Uterus (tissue), 2 donors: ENCODE results near the gene LRCH3.
A peak's percentile ranks its signal among the peaks of the same experiment; 100 is the strongest.

ENCODE experiments used
- POLR2A ChIP-seq, 2 donors: fragments of 450-650 bp; IDR thresholded peaks; one replicate each; pipeline ENCODE4 v1.6.1; 2016; ENCODE audit warnings: antibody characterized with exemption in 2 of 2, mild to moderate bottlenecking in 1 of 2, moderate library complexity in 1 of 2
- TF ChIP-seq, protein P1 (sequence below), 4 experiments: fragments of 200-600 bp in 2 of 4; fragments of 450-650 bp in 2 of 4; sonication (generic) in 2 of 4; IDR thresholded peaks; one replicate each; pipeline ENCODE4 v1.5.1; 2016 to 2019; ENCODE audit warnings: antibody characterized with exemption in 4 of 4, mild to moderate bottlenecking in 2 of 4, moderate library complexity in 1 of 4

- TF ChIP-seq, protein P1, sequence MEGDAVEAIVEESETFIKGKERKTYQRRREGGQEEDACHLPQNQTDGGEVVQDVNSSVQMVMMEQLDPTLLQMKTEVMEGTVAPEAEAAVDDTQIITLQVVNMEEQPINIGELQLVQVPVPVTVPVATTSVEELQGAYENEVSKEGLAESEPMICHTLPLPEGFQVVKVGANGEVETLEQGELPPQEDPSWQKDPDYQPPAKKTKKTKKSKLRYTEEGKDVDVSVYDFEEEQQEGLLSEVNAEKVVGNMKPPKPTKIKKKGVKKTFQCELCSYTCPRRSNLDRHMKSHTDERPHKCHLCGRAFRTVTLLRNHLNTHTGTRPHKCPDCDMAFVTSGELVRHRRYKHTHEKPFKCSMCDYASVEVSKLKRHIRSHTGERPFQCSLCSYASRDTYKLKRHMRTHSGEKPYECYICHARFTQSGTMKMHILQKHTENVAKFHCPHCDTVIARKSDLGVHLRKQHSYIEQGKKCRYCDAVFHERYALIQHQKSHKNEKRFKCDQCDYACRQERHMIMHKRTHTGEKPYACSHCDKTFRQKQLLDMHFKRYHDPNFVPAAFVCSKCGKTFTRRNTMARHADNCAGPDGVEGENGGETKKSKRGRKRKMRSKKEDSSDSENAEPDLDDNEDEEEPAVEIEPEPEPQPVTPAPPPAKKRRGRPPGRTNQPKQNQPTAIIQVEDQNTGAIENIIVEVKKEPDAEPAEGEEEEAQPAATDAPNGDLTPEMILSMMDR (IDR thresholded peaks at IDR 0.05): peak; percentile 31 to 77 (median 68)
- TF ChIP-seq POLR2A (IDR thresholded peaks at IDR 0.05): peak; percentile 65 to 88
Measured at GRCh38 chr3:197749601-197750395, 41.3 kb upstream of the LRCH3 start, which contains the start of gene FYTTD1.
